Epithelial cell of esophagus (primary cell): ENCODE results near the gene DOCK4.

Source experiments
- DNase-seq: peaks from one replicate; pipeline ENCODE4 v3.0.0; 2010; ENCODE audit warnings: low read depth
- H3K4me3 ChIP-seq: 2 replicates; pipeline ENCODE4 v1.5.1; 2011; ENCODE audit warnings: mild to moderate bottlenecking, low read length, control low read depth
- CTCF ChIP-seq: IDR thresholded peaks from 2 replicates; pipeline ENCODE4 v1.5.1; 2011; ENCODE audit warnings: low read depth, mild to moderate bottlenecking, low read length, control low read depth, inconsistent platforms; ENCODE audit not compliant: insufficient read depth; ENCODE audit errors: missing control alignments

The DOCK4 gene

GRCh38 chr7:112211348-112211907, 5.2 kb upstream of the DOCK4 start:
- peak; percentile 58 for DNase-seq
- H3K4me3 ChIP-seq = no peak overlapping the region
- no peak for TF ChIP-seq CTCF

DNA sequence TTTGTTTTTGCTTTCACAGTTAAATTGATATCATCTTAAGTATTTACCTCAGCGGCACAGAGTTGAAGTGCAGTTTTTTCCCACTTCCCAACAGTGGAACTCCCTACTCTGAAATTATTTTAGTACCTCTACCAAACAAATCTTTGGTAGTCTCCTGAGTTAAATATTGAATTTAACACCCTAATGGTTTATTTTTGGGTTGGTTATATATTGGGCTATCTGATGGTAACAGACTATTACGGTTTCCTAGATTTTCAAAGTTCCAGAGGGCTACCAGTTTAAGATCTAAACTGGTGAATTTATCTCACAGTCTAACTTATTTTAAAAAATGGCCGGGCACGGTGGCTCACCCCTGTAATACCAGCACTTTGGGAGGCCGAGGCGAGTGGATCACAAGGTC, 1.6 kb upstream of the DOCK4 start:
- TF ChIP-seq CTCF = no peak
- peak overlapping the region; percentile 84 for H3K4me3 ChIP-seq
- no peak for DNase-seq

- H3K4me3 ChIP-seq = peak overlapping the region; percentile 84
- TF ChIP-seq CTCF = no peak
- peak; percentile 18 for DNase-seq
Measured at GRCh38 chr7:112206991-112207592, 893 bp upstream of the DOCK4 start.

DNA sequence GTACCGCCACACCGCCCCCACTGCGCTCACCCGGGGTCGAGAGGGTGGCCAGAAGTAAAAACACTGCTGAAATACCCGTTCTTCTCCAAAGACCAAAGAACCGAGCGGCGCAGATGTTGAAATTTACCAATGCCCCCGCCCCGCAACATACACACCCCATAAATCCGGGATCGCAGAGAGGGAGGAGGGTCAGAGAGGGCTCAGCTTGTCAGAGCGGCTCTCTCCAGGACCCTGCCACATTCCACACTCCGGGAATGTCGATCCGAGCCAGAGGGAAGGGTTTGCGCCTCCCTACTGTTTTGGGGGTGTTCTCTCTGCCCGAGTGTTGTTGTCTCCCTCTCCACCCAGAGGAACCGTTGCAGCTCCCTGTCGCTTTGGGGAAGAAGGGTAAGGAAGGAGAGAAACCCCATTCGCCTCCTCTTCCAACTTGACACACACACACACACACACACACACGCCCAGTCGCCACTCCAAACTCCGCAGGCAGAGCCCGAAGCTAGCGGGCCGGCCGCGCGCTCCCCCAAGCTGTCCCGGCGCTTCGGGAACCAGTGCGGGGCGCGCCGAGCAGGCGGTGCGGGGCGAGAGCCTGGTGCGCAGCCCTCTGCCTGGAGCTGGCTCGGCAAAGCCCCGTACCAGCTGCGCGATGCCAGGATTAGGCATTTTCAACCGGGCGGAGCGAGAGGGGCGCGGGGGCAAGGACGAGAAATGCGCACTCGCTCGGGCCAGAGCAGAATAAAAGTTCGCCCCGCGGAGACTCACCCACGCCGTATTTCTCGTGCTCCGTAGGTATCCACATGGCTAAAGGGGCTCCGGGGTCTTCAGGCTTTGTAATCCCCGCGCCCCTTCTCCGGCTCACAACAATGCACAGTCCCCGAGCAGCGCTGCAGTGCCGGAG, 609 bp downstream of the DOCK4 start:
- DNase-seq = peak; percentile 60
- no peak for TF ChIP-seq CTCF
- peak overlapping the region; percentile 90 for H3K4me3 ChIP-seq

GRCh38 chr7:112204499-112205342, 1.5 kb downstream of the DOCK4 start:
- H3K4me3 ChIP-seq = peak overlapping the region; percentile 90
- DNase-seq = peak; percentile 27
- TF ChIP-seq CTCF = no peak

DNA sequence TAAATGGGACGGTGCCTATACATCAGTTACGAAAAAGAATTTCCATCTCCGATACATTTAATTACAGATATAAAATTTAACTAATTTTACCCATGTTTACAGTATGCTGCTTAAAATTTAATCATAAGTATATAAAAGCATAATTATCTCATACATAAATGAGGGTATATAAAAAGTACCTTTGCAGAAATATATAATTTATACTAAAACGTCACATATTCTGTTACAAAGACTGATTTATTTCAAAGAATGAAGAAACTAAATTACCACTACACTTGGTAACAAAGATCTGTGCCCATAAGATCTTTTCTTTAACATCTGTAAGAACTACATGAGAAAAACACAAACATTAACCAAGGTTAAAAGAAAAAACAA, 2.8 kb downstream of the DOCK4 start:
- H3K4me3 ChIP-seq = no peak overlapping the region
- TF ChIP-seq CTCF = no peak
- no peak for DNase-seq
